AG04449 (cell line): ENCODE data around the gene CHSY3.
"Not testable (repeated sequence)": the region's sequence is repeated elsewhere in the genome, so short reads cannot be mapped to it uniquely, and the experiment has no call there.

Experiments
- CTCF ChIA-PET: fragments of 350-600 bp; formaldehyde crosslinking; extraction: SDS; loops from one replicate; lab custom pipeline; 2021; ENCODE audit warnings: antibody characterized with exemption; lab: Yijun Ruan, JAX
- POLR2A ChIA-PET: fragments of 400-600, 350-600 bp; formaldehyde crosslinking; extraction: SDS; loops from one replicate; lab custom pipeline; 2020; ENCODE audit warnings: antibody characterized with exemption, inconsistent platforms; lab: Yijun Ruan, JAX
- DNase-seq: peaks from one replicate; pipeline ENCODE4 v3.0.0-alpha.2; 2010; ENCODE audit warnings: low read depth, low spot score
- H3K4me3 ChIP-seq: 2 replicates; pipeline ENCODE4 v1.5.1; 2011; ENCODE audit warnings: low read depth, mild to moderate bottlenecking, control low read depth, low read length
- TF ChIP-seq, protein P1 (sequence below): IDR thresholded peaks from one replicate; pipeline ENCODE4 v1.5.1; 2011; ENCODE audit warnings: mild to moderate bottlenecking, moderate library complexity, low read length, control low read depth, inconsistent platforms; ENCODE audit not compliant: insufficient read depth; ENCODE audit errors: missing control alignments

The CHSY3 gene

DNA sequence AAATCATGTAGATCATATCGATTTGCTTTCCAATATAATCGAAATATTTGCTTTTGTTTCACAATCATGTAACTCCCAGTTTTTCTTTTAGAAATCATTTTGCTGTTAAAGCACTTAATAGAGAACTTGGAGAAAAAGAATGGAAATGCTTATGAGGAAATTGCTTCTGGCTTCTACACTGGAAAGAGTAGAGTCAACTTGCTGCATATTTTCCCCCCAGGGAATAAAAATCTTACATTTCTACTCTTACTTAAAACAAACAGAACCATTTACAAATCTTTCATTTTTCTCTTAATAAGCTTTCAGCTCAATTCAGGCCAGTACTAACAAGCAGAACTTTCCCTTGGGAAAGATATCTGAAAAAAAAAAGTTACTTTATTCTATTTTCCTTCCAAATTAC is 312.0 kb downstream of the CHSY3 start:
- ChIA-PET POLR2A (no interaction called here), CTCF (no interaction called here)
- TF ChIP-seq, protein P1, sequence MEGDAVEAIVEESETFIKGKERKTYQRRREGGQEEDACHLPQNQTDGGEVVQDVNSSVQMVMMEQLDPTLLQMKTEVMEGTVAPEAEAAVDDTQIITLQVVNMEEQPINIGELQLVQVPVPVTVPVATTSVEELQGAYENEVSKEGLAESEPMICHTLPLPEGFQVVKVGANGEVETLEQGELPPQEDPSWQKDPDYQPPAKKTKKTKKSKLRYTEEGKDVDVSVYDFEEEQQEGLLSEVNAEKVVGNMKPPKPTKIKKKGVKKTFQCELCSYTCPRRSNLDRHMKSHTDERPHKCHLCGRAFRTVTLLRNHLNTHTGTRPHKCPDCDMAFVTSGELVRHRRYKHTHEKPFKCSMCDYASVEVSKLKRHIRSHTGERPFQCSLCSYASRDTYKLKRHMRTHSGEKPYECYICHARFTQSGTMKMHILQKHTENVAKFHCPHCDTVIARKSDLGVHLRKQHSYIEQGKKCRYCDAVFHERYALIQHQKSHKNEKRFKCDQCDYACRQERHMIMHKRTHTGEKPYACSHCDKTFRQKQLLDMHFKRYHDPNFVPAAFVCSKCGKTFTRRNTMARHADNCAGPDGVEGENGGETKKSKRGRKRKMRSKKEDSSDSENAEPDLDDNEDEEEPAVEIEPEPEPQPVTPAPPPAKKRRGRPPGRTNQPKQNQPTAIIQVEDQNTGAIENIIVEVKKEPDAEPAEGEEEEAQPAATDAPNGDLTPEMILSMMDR = no peak
- no peak overlapping the region for H3K4me3 ChIP-seq
- no peak for DNase-seq

DNA sequence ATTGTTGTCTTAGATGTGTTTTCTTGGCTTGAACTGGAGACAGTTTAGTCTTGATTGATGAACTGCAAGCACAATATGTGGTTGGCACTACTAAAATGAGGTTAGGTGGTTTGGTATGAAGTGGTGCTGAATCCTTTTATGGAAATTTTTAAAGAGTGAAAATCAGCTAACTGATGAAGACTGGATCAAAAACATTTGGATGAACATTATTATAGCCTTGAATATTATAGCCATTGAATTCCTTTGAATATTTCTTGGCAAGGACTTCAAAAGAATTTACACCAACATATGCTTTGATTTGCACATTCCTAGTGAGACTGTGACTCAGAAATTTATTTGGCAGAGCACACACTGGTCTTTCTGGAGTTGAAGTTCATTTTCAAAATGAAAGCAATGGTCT is 318.3 kb downstream of the CHSY3 start:
- H3K4me3 ChIP-seq = no peak overlapping the region
- CTCF ChIA-PET = no interaction called here
- DNase-seq = no peak
- TF ChIP-seq, protein P1 = no peak
- POLR2A ChIA-PET = no interaction called here

DNA sequence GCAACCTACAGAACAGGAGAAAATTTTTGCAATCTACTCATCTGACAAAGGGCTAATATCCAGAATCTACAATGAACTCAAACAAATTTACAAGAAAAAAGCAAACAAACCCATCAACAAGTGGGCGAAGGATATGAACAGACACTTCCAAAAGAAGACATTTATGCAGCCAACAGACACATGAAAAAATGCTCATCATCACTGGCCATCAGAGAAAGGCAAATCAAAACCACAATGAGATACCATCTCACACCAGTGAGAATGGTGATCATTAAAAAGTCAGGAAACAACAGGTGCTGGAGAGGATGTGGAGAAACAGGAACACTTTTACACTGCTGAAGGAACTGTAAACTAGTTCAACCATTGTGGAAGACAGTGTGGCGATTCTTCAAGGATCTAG is 322.3 kb downstream of the CHSY3 start:
- CTCF ChIA-PET, POLR2A ChIA-PET, DNase-seq, H3K4me3 ChIP-seq: not testable (repeated sequence)

DNA sequence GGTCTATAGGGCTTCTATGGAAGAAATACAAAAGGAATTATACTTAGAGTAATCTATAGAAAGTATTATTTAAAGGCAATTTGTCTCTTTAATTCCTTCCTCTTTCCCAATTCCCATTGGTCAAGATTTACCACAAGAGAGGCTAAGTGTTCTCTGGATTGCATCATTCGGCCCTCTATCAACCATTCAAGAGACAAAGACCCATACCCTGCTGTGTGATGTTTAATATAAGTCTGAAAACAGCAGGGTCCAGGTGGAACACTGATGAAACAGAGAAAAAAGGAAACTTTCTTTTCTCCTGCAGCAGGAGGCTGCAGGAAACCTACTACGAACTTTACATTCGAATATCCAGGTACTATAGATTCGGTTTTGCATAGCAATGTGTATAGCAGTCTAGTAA is 323.4 kb downstream of the CHSY3 start:
- ChIA-PET POLR2A (no interaction called here), CTCF (no interaction called here)
- H3K4me3 ChIP-seq = no peak overlapping the region
- TF ChIP-seq, protein P1 = no peak
- no peak for DNase-seq

DNA sequence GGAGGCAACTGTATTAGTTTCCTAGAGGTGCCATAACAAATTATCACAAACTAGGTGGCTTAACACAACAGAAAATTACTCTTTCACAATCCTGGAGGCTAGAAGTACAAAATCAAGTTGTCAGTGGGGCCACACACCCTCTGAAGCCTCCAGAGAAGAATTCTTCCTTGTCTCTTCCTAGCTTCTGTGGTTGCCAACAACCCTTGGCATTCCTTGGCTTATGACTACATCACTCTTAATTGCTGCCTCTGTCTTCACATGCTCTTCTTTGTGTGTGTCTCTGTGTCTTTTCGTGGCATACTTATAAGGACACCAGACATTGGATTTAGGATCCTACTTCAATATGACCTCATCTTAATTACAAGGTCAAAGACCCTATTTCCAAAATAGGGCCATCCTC is 327.5 kb downstream of the CHSY3 start:
- ChIA-PET POLR2A (no interaction called here), CTCF (no interaction called here)
- TF ChIP-seq, protein P1 = no peak
- DNase-seq = no peak
- no peak overlapping the region for H3K4me3 ChIP-seq

DNA sequence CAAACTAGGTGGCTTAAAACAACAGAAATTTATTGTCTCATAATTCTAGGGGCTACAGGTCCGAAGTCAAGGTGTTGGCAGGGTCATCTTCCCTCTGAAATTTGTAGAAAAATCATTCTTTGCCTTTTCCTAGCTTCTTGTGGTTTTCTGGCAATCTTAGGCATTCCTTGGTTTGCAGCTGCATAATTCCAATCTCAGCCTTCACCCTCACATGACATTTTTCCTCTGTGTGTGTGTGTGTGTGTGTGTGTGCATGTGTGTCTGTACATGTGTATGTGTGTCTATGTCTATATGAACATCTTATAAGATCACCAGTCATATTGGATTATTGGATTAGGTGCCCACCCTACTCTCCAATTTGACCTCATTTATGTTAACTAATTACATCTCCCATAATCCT is 330.6 kb downstream of the CHSY3 start:
- TF ChIP-seq, protein P1 = no peak
- CTCF ChIA-PET = no interaction called here
- no peak overlapping the region for H3K4me3 ChIP-seq
- POLR2A ChIA-PET = no interaction called here
- no peak for DNase-seq
